Nephron (organoid): Measurements from ENCODE around the gene AGT.

ENCODE experiments used
- H3K27ac Mint-ChIP-seq, 3 experiments: 2 replicates each; pipeline ENCODE4 v1.8.0; 2020; ENCODE audit warnings: mixed read lengths in 3 of 3, mild to moderate bottlenecking in 2 of 3, moderate library complexity in 1 of 3
- H3K27me3 Mint-ChIP-seq: 2 replicates; pipeline ENCODE4 v1.8.0; 2021; ENCODE audit warnings: low read depth, mild to moderate bottlenecking, moderate library complexity, mixed read lengths
- H3K36me3 Mint-ChIP-seq: 2 replicates; pipeline ENCODE4 v1.8.0; 2020; ENCODE audit warnings: low read depth, mixed read lengths
- H3K4me1 Mint-ChIP-seq: 2 replicates; pipeline ENCODE4 v1.8.0; 2020; ENCODE audit warnings: mixed read lengths
- H3K4me3 Mint-ChIP-seq, 3 experiments: 2 replicates each; pipeline ENCODE4 v1.8.0; 2020; ENCODE audit warnings: mild to moderate bottlenecking in 3 of 3, mixed read lengths in 3 of 3, moderate library complexity in 2 of 3
- H3K9me3 Mint-ChIP-seq: 2 replicates; pipeline ENCODE4 v1.8.0; 2020; ENCODE audit warnings: mixed read lengths
- TF ChIP-seq, protein P1 (sequence below), 3 experiments: fragments of 200-600 bp; sonication (generic); IDR thresholded peaks; one replicate each; pipeline ENCODE4 v1.5.0; 2021; ENCODE audit warnings: antibody characterized with exemption in 3 of 3; ENCODE audit not compliant: unreplicated experiment in 3 of 3

AGT gene

DNA sequence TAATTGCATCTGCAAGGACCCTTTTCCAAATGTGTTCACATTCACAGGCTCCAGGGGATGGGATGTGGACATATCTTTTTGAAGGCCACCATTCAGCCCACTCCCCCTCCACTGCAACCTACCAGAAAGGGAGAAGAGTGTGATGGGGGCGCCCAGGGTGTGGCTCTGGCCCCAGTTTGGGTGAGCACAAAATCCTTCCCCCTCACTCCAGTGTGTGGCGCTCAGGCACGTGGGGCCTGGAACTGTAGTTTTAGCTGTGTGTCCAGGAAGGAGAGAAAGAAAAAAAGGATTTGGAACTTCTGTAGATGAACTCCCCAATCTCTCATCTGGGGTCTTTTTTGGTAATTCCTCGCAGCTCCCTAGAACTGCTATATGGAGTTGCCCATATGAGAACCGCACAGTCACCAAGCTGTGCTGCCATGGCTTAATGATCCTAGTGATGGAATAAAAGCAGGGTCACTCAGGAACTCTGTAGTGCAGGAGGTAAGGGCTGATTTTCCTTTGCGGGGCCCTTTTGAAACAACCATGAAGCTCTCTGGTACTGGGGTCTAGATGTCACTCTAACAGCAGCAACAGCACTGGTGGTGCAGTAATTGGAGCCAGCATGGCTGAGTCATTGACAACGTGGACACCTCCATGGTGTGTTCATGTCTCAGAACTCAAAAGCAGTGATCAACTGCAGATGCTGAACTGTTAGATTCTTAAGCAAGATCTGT is 17.0 kb downstream of the AGT start:
- TF ChIP-seq, protein P1, sequence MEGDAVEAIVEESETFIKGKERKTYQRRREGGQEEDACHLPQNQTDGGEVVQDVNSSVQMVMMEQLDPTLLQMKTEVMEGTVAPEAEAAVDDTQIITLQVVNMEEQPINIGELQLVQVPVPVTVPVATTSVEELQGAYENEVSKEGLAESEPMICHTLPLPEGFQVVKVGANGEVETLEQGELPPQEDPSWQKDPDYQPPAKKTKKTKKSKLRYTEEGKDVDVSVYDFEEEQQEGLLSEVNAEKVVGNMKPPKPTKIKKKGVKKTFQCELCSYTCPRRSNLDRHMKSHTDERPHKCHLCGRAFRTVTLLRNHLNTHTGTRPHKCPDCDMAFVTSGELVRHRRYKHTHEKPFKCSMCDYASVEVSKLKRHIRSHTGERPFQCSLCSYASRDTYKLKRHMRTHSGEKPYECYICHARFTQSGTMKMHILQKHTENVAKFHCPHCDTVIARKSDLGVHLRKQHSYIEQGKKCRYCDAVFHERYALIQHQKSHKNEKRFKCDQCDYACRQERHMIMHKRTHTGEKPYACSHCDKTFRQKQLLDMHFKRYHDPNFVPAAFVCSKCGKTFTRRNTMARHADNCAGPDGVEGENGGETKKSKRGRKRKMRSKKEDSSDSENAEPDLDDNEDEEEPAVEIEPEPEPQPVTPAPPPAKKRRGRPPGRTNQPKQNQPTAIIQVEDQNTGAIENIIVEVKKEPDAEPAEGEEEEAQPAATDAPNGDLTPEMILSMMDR (IDR thresholded peaks at IDR 0.05; ENCODE audit: unreplicated experiment in 3 of 3), result no peak
- Mint-ChIP-seq H3K4me3 (no peak overlapping the region), H3K9me3 (no peaks in the 10 kb centered on the region), H3K27ac (peak overlapping the region in 2 of 3 experiments; percentile 17 to 65), H3K27me3 (peaks cover 3% of the 10 kb centered on the region), H3K4me1 (peaks cover 17% of the 10 kb centered on the region), H3K36me3 (peaks cover 16% of the 10 kb centered on the region)

DNA sequence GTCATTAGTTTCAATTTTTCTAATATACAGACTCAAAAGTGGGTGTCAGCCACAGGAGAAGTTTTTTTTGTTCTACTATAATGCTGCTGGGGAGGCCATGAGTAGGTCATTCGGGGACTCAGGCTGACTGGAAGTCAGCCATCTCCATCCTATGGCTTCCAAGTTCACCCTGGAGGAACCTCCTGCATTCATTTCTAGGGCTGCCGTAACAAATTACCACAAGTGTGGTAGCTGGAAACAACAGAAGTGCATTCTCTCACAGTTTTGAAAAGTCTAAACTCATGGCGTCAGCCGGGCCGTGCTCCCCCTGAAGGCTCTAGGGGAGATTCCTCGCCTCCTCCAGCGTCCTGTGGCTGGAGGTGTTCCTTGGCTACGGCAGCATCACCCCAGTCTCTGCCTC is 17.7 kb downstream of the AGT start:
- Mint-ChIP-seq H3K36me3 (peaks cover 23% of the 10 kb centered on the region), H3K4me3 (no peak overlapping the region), H3K9me3 (no peaks in the 10 kb centered on the region), H3K27ac (peak overlapping the region in 2 of 3 experiments; percentile 17 to 65), H3K27me3 (peaks cover 3% of the 10 kb centered on the region), H3K4me1 (peaks cover 17% of the 10 kb centered on the region)
- TF ChIP-seq, protein P1 (IDR thresholded peaks at IDR 0.05; ENCODE audit: unreplicated experiment in 3 of 3), result no peak

DNA sequence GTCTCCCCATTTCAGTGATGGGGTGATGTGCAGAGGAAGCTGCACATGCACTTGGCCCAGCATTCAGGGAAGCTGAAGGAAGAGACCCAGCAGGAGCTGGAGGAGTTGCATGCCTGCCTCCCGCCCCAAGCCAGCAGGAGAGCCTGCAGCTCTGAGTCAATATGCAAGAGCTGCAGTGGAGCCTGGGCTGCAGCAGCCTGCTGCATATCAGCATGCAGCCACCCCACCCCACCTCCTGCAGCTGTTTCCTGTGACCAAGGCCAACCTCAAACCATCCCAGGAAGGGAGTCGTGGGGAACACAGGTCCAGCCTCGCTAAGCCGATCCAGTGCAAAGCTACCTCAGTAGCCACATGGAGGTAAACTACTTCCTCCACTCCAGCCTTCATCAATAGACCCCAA is 18.9 kb downstream of the AGT start:
- TF ChIP-seq, protein P1 (IDR thresholded peaks at IDR 0.05; ENCODE audit: unreplicated experiment in 3 of 3), result no peak
- no peaks in the 10 kb centered on the region for H3K9me3 Mint-ChIP-seq
- H3K4me1 Mint-ChIP-seq, result peaks cover 17% of the 10 kb centered on the region
- H3K27ac Mint-ChIP-seq, result no peak overlapping the region
- no peak overlapping the region for H3K4me3 Mint-ChIP-seq
- H3K36me3 Mint-ChIP-seq, result peaks cover 29% of the 10 kb centered on the region
- peaks cover 3% of the 10 kb centered on the region for H3K27me3 Mint-ChIP-seq

DNA sequence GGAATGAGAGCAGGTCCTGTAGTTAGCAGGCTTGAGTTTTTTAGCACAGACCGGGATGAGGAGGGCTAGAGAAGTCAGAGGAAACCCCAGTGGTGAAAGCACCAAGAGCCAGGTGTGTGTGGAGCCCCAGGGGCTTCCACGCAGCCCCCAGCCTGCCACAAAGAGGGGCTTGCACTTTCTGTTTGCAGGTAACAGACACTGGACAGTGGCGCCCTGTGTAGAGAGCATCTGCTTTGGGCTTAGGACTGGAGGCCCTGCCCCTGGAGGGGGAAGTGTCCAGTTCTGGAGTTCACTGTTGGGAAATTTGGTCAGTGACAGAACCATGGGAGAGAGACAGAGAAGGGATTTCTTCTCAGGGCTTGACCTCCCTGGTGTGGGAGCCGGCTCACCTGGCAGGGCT is 19.5 kb downstream of the AGT start:
- peaks cover 17% of the 10 kb centered on the region for H3K4me1 Mint-ChIP-seq
- peaks cover 3% of the 10 kb centered on the region for H3K27me3 Mint-ChIP-seq
- no peaks in the 10 kb centered on the region for H3K9me3 Mint-ChIP-seq
- H3K4me3 Mint-ChIP-seq, result no peak overlapping the region
- H3K36me3 Mint-ChIP-seq, result peaks cover 34% of the 10 kb centered on the region
- TF ChIP-seq, protein P1 (IDR thresholded peaks at IDR 0.05; ENCODE audit: unreplicated experiment in 3 of 3), result no peak
- peak overlapping the region in 1 of 3 experiments; percentile 9 for H3K27ac Mint-ChIP-seq

DNA sequence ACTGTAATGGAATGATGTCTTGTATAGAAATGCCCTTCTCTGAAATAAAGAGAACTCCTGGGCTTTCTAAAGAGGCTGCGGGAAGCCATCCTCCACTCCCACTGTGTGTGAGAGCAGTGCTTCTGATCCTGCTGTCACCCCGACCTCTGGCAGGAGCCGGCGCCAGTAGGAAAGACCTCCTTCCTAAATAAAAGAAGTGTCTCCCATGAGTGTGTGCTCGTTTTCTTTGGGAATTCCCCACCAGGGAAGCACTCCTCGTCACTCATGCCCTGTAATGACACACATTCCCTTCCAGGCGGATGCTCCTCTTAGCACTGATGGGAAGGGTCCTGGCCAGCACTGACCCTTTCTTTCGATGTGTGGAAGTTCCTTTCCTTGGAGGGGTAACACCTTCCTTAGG is 20.1 kb downstream of the AGT start:
- TF ChIP-seq, protein P1 (IDR thresholded peaks at IDR 0.05; ENCODE audit: unreplicated experiment in 3 of 3), result no peak
- Mint-ChIP-seq H3K9me3 (no peaks in the 10 kb centered on the region), H3K36me3 (peaks cover 37% of the 10 kb centered on the region), H3K4me3 (no peak overlapping the region), H3K27ac (peak overlapping the region in 1 of 3 experiments; percentile 9), H3K27me3 (peaks cover 3% of the 10 kb centered on the region), H3K4me1 (peaks cover 17% of the 10 kb centered on the region)

DNA sequence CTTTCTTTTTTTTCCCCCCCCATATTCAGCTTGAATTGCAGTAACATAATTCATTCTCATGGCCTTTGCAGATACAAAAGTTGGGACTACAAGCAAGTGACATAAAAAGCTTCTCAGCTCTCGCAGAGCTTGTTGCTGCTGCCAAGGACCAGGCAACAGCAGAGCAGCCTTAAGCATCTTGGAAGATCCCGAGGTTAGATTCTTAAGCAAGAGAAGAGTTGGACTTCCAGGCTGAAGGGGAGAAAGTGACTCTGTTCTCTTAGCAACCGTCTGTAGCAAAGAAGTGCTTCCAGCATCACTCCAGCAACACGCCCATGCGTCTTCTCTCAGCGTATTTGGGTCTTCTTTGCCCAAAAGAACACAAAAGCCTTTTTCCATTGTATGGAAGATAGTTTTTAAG is 20.7 kb downstream of the AGT start:
- TF ChIP-seq, protein P1 (IDR thresholded peaks at IDR 0.05; ENCODE audit: unreplicated experiment in 3 of 3), result no peak
- H3K9me3 Mint-ChIP-seq, result no peaks in the 10 kb centered on the region
- H3K4me1 Mint-ChIP-seq, result peaks cover 17% of the 10 kb centered on the region
- peak overlapping the region; percentile 32 to 88 (median 47) for H3K27ac Mint-ChIP-seq
- H3K36me3 Mint-ChIP-seq, result peaks cover 41% of the 10 kb centered on the region
- H3K4me3 Mint-ChIP-seq, result no peak overlapping the region
- H3K27me3 Mint-ChIP-seq, result peaks cover 2% of the 10 kb centered on the region
